Fibroblast of the conjunctiva (primary cell): ENCODE data around the gene ABHD8.
"Not testable (repeated sequence)": the region's sequence is repeated elsewhere in the genome, so short reads cannot be mapped to it uniquely, and the experiment has no call there.

Experiments used
- DNase-seq: peaks from one replicate; pipeline ENCODE4 v3.0.0-alpha.2; 2010; ENCODE audit warnings: low read depth

The ABHD8 gene

GRCh38 chr19:17296976-17297375 is 6.2 kb downstream of the ABHD8 start:
- no peak for DNase-seq

DNA sequence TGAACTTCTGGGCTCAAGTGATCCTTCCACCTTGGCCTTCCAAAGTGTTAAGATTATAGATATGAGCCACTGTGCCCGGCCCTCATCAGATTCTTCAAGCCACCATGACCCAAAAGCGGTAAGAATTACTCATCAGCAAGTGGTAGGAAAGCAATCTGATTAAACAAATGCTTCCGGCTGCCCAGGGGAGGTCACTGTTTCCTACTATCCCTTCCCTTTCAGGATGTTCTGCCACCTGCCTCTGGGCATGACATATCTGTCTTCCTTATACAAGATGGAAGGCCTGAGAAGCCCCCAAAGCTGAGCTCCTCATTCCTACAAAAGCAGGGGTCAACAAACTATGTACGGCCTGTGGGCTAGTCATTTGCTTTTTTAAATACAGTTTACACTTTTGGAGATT is 7.0 kb downstream of the ABHD8 start:
- DNase-seq: no peak

GRCh38 chr19:17295551-17295950 is 7.7 kb downstream of the ABHD8 start:
- DNase-seq: not testable (repeated sequence)

DNA sequence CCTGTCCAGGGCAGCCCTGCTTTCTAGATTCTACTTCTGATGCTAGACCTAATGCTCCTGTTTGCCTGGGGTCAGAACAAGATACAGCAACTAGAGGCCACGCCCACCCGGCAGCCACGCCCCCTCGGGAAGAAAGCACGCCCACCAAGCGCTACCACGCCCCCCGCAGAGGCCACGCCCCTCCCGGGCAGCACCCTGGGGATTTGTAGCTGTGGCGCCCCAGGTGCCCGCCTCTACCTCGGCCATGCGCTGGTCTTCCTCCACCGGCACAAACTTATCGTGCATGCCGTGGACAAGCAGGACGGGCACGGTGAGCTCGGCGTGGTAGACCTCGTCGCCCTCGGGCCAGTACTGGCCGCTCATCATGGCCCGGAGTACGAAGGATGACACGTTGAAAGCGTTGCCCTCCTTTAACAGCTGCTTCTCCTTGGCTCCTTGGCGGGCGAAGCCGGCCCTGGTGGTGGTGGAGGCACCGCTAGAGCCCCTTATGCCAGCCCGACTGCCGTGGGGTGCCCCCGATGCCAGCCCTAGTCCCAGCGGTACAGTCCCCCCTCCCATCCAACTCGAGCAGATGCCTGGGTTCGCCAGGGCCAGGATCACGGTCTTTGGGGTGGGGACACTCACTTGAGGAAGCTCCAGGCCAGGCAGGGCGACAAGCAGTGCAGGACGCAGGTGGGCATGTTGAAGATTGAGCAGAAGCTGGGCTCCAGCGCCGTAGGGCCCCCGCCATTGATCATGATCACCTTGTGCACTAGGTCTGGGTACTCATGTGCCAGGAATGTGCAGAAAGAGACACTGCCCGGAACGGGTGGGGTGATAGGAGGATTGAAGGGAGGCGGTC is 9.0 kb downstream of the ABHD8 start:
- DNase-seq: no peak

DNA sequence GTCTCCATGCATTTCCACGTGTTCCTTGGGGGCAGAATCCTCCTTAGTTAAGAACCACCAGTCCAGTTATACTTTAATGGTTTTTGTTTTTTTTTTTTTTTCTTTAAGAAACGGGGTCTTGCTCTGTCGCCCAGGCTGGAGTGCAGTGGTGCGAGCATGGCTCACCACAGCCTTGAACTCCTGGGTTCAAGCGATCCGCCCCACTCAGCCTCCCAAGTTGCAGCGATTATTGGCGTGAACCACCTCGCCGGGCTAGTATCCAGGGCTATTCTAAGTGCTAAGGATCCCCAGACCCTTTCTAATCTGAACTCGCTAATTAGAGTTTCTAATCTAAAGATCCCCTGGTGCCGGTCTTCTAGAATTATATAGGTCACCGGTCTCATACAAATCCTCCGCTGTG is 9.6 kb downstream of the ABHD8 start:
- DNase-seq: no peak

GRCh38 chr19:17292301-17293074 is 10.7 kb downstream of the ABHD8 start:
- DNase-seq: peak; percentile 83

DNA sequence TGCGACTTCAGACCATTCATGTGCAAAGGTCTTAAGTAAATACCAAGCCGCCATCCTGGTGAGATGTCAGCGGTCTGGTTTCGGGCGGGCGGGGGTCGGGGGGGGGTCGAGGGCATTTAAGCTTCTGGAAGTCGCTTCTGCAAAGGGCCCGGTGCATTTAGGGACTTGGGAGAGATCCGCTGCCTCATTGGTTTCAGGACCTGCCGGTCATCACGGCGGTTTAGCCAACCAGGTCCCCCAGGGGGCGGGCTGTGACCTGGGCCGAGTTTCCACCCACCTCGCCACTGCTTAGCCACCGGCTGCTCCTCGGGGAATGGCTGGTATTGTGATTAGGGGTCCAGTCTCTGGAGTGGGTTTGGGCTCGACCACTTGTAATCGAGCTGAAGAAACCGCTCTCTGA is 13.7 kb downstream of the ABHD8 start:
- DNase-seq: peak; percentile 67

DNA sequence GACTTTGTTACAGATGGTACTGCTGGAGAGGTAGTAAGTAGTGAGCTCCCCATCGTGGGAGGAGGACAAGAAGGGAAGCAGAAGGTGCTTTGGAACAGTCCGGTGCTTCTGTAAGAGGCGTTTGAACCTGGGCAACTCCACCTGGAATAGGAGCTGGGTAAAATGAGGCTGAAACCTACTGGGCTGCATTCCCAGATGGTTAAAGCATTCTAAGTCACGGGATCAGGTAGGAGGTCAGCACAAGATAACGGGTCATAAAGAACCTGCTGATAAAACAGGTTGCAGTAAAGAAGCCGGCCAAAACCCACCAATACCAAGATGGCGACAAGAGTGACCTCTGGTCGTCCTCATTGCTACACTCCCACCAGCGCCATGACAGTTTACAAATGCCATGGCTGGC is 16.5 kb downstream of the ABHD8 start:
- no peak for DNase-seq

- DNase-seq: no peak
These were observed 17.0 kb downstream of the ABHD8 start for GRCh38 chr19:17286263-17286662.

GRCh38 chr19:17285415-17286135 is 17.6 kb downstream of the ABHD8 start:
- no peak for DNase-seq

DNA sequence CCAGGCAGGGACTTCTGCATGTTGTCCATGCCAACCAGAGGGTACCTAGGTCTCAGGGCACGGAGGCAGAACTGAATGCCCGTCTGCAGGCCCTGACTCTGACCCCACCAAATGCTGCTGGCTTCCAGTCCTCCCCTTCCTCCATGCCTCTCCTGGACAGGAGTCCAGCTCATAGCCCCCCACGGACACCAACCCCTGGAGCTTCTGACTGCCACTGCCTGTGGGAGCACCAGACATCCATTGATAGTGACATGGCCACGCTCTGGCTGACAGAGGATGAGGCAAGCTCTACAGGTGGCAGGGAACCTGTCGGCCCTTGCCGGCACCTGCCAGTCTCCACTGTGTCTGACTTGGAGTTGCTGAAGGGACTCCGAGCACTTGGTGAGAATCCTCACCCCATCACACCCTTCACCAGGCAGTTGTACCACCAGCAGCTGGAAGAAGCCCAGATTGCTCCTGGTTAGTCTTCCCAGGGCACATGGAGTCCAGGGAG is 19.7 kb downstream of the ABHD8 start:
- DNase-seq: no peak

DNA sequence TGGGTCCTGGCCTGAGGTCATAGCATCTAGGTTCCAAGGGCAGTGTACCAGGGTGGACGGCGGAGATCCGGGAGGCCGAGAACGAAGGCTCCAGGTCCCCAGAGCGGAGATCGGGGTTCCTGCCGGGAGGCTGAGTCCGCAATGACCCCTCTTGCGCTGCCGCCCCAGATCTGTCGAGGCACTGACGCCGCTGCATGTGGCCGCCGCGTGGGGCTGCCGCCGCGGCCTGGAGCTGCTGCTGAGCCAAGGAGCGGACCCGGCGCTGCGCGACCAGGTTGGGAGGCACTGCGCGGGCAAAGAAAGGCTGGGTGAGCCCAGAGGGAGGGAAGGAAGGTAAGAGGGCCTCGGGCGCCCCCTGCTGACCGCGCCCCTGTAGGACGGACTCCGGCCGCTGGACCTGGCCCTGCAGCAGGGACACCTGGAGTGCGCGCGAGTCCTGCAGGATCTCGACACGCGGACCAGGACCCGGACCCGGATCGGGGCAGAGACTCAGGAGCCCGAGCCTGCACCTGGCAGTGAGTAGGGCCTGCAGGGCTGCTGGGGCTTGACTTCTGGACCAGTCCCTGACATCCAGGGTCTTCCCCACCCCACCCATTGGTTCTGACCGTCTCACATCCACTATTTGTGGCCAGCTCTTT is 20.6 kb downstream of the ABHD8 start:
- peak; percentile 49 for DNase-seq

GRCh38 chr19:17281391-17282304 is 21.6 kb downstream of the ABHD8 start, which contains the start of gene ANKLE1:
Gene ANKLE1, plus strand, starts transcription at chr19:17281901. Its CDS starts 20 bp downstream, at chr19:17281921.
- DNase-seq: no peak

- no peak for DNase-seq
These were observed 23.8 kb downstream of the ABHD8 start for GRCh38 chr19:17279436-17279835.

DNA sequence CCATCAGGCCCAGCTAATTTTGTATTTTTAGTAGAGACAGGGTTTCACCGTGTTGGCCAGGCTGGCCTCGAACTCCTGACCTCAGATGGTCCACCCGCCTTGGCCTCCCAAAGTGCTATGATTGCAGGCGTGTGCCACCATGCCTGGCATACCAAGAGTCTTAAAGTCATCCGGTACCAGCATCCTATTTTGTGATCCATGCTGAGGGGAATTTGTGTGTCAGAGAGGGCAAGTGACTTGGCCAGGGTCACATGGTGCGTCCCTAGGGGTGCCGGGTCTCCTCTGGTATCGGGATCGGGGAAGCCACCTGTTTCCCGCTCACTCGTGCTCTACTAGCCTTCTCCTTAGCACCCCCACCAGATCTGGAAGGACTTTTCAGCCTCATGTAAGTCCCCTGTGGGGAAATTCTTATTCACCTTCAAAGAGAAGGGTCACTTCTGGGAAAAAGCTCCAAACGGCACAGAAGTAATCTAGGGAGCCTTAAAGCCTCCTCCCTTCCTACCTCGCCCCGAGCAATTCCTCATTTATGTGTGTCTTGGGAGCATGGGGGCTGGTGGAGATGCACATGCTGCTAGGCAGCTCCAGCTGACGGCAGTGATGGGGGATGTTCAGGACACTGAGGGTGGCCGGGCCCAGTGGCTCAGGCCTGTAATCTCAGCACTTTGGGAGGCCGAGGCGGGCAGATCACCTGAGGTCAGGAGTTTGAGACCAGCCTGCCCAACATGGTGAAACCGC is 27.6 kb downstream of the ABHD8 start:
- DNase-seq: no peak

- not testable (repeated sequence) for DNase-seq
These were observed 28.3 kb downstream of the ABHD8 start for GRCh38 chr19:17274892-17275291.

DNA sequence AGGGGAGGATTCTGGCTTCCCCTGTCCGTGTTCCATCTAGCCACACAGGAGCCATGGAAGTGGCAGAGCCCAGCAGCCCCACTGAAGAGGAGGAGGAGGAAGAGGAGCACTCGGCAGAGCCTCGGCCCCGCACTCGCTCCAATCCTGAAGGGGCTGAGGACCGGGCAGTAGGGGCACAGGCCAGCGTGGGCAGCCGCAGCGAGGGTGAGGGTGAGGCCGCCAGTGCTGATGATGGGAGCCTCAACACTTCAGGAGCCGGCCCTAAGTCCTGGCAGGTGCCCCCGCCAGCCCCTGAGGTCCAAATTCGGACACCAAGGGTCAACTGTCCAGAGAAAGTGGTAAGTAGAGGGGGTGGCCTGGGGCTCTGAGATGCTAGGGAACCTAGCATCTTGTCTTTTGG is 34.5 kb downstream of the ABHD8 start:
- no peak for DNase-seq

- peak; percentile 99 for DNase-seq
These were observed 36.0 kb downstream of the ABHD8 start, which contains the start of gene BABAM1 for GRCh38 chr19:17266975-17267788. Gene BABAM1, plus strand, starts transcription at chr19:17267443. Its CDS starts 1,364 bp downstream, at chr19:17268807.

- no peak for DNase-seq
These were observed 36.6 kb downstream of the ABHD8 start for GRCh38 chr19:17266589-17266974.
